WTC11 (cell line): ENCODE data around the gene LDLRAD2. TPM values are rescaled to one million over a fixed set of nuclear protein-coding genes. Genes with fewer than 3 reads are reported as not detected.
A peak's percentile ranks its signal among the peaks of the same experiment; 100 is the strongest.

Experiments
- ATF1 ChIP-seq: sonication (generic); formaldehyde crosslinking; IDR thresholded peaks from 2 replicates; pipeline ENCODE4 v1.8.1; 2023; ENCODE audit warnings: mild to moderate bottlenecking, moderate library complexity, missing genetic modification reagents
- ESRRA ChIP-seq: sonication (generic); formaldehyde crosslinking; IDR thresholded peaks from 2 replicates; pipeline ENCODE4 v1.8.1; 2022; ENCODE audit warnings: mild to moderate bottlenecking, missing genetic modification reagents, borderline replicate concordance
- ETV6 ChIP-seq: sonication (generic); formaldehyde crosslinking; IDR thresholded peaks from 2 replicates; pipeline ENCODE4 v1.8.1; 2022; ENCODE audit warnings: mild to moderate bottlenecking, missing genetic modification reagents
- FOXK1 ChIP-seq: sonication (generic); formaldehyde crosslinking; IDR thresholded peaks from 2 replicates; pipeline ENCODE4 v1.8.0; 2022; ENCODE audit warnings: mild to moderate bottlenecking, moderate library complexity, missing genetic modification reagents
- GABPB1 ChIP-seq: sonication (generic); formaldehyde crosslinking; IDR thresholded peaks from 2 replicates; pipeline ENCODE4 v1.8.1; 2023; ENCODE audit warnings: mild to moderate bottlenecking, missing genetic modification reagents
- HMGA2 ChIP-seq: fragments of 250-450 bp; sonication (Bioruptor Pico); IDR thresholded peaks from 2 replicates; pipeline ENCODE4 v1.4.0; 2021; ENCODE audit warnings: mild to moderate bottlenecking, moderate library complexity
- NFATC4 ChIP-seq: fragments of 250-450 bp; sonication (Bioruptor Pico); IDR thresholded peaks from 2 replicates; pipeline ENCODE4 v1.9.0; 2021; ENCODE audit warnings: mild to moderate bottlenecking
- RELA ChIP-seq: sonication (generic); formaldehyde crosslinking; IDR thresholded peaks from 2 replicates; pipeline ENCODE4 v1.8.1; 2022; ENCODE audit warnings: missing genetic modification reagents, mild to moderate bottlenecking, borderline replicate concordance
- RORB ChIP-seq: fragments of 250-450 bp; sonication (Bioruptor Pico); IDR thresholded peaks from 2 replicates; pipeline ENCODE4 v1.9.0; 2021; ENCODE audit warnings: mild to moderate bottlenecking
- SMAD4 ChIP-seq: sonication (generic); formaldehyde crosslinking; IDR thresholded peaks from 2 replicates; pipeline ENCODE4 v1.8.0; 2022; ENCODE audit warnings: mild to moderate bottlenecking, missing genetic modification reagents
- TEAD1 ChIP-seq: sonication (generic); formaldehyde crosslinking; IDR thresholded peaks from 2 replicates; pipeline ENCODE4 v1.8.0; 2022; ENCODE audit warnings: mild to moderate bottlenecking, missing genetic modification reagents
- ZNF396 ChIP-seq: fragments of 250-450 bp; sonication (Bioruptor Pico); IDR thresholded peaks from 2 replicates; pipeline ENCODE4 v1.8.0; 2021; ENCODE audit warnings: mild to moderate bottlenecking, moderate library complexity, borderline replicate concordance
- ZNF423 ChIP-seq: fragments of 250-450 bp; sonication (Bioruptor Pico); IDR thresholded peaks from 2 replicates; pipeline ENCODE4 v2.1.2; 2022; ENCODE audit warnings: mild to moderate bottlenecking, moderate library complexity
- total RNA-seq: library from RNA; stranded (reverse); gene quantifications from 3 replicates; pipeline ENCODE4 v1.2.3, GENCODE V29; 2021
- TF ChIP-seq, protein P1 (sequence below): sonication (generic); formaldehyde crosslinking; IDR thresholded peaks from 2 replicates; pipeline ENCODE4 v1.8.0; 2023; ENCODE audit warnings: missing genetic modification reagents, mild to moderate bottlenecking, borderline replicate concordance
- TF ChIP-seq, protein P2 (sequence below): sonication (generic); formaldehyde crosslinking; IDR thresholded peaks from 2 replicates; pipeline ENCODE4 v1.8.1; 2023; ENCODE audit warnings: mild to moderate bottlenecking, missing genetic modification reagents, moderate library complexity
- TF ChIP-seq, protein P3 (sequence below): fragments of 250-450 bp; sonication (Bioruptor Pico); IDR thresholded peaks from 2 replicates; pipeline ENCODE4 v1.9.0; 2021; ENCODE audit warnings: moderate library complexity, mild to moderate bottlenecking, inconsistent platforms, borderline replicate concordance
- TF ChIP-seq, protein P4 (sequence below): fragments of 250-450 bp; sonication (Bioruptor Pico); conservative IDR thresholded peaks from 2 replicates; pipeline ENCODE4 v1.9.0; 2021; ENCODE audit warnings: mild to moderate bottlenecking
- TF ChIP-seq, protein P5 (sequence below): fragments of 200-600 bp; IDR thresholded peaks from 2 replicates; pipeline ENCODE4 v1.8.0; 2022; ENCODE audit warnings: antibody characterized with exemption
- TF ChIP-seq, protein P6 (sequence below): sonication (generic); formaldehyde crosslinking; IDR thresholded peaks from 2 replicates; pipeline ENCODE4 v1.8.1; 2022; ENCODE audit warnings: mild to moderate bottlenecking, moderate library complexity, missing genetic modification reagents
- TF ChIP-seq, protein P7 (sequence below): sonication (generic); formaldehyde crosslinking; IDR thresholded peaks from 2 replicates; pipeline ENCODE4 v1.8.0; 2022; ENCODE audit warnings: mild to moderate bottlenecking, missing genetic modification reagents
- TF ChIP-seq, protein P8 (sequence below): fragments of 250-450 bp; sonication (Bioruptor Pico); IDR thresholded peaks from 2 replicates; pipeline ENCODE4 v1.9.0; 2021; ENCODE audit warnings: mild to moderate bottlenecking
- TF ChIP-seq, protein P9 (sequence below): sonication (generic); formaldehyde crosslinking; IDR thresholded peaks from 2 replicates; pipeline ENCODE4 v1.8.0; 2022; ENCODE audit warnings: mild to moderate bottlenecking, missing genetic modification reagents
- TF ChIP-seq, protein P10 (sequence below): fragments of 250-450 bp; sonication (Bioruptor Pico); IDR thresholded peaks from 2 replicates; pipeline ENCODE4 v1.8.0; 2021; ENCODE audit warnings: mild to moderate bottlenecking

The LDLRAD2 gene
- total RNA-seq, 1 experiment from 2014 or later, result 0.63 TPM

DNA sequence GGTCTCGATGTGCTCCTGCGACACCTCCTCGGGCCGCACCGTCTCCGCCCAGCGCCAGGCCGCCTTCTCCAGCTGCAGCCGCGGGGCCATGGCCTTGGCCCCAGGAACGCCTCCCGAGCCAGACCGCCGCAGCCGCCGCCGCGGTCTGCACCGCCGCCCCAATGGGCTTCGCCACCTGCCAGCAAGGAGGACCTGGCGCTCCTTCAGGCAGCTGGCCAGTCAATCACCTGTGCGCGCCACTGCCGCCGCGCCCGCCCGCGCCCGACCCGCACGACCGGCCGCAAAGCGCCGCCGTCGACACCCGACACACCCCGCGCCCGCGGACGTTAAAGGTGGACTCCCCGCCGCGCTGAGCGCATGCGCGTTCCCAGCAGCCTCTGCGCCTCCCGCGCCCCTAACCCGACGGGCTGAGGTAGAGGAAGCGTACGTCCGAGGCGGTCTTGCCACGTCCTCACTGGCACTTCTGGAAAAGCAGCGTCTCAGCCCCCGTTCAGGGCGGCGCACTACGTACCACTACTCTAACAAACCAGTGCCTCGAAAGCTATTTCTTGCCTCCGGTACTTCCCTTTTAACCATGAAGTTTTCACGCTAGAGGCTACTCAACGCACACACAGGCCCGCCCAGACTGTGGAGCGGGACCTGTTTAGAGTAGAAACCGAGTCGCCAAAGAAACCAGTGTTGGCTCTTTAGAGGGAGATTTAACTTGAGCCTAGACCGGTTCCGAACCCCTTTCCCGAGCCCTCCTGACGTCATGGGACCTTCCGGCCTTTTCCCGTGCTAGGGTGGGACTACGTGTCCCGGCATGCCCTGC is 29.0 kb upstream of the LDLRAD2 start, which contains the start of gene USP48 (continued):
- TF ChIP-seq NFATC4 (no peak), RELA (CRISPR knock-in tag) (peak; percentile 67; the same call in 1 of the 2 replicates), RORB (no peak), GABPB1 (peak; percentile 65), ZNF396 (CRISPR knock-in tag) (no peak), HMGA2 (CRISPR knock-in tag) (no peak), FOXK1 (CRISPR knock-in tag) (peak; percentile 91), SMAD4 (CRISPR knock-in tag) (no peak), ATF1 (CRISPR knock-in tag) (no peak; the same call in 1 of the 2 replicates), ZNF423 (CRISPR knock-in tag) (no peak), ESRRA (CRISPR knock-in tag) (peak; percentile 81), TEAD1 (CRISPR knock-in tag) (no peak; the same call in none of the 2 replicates), ETV6 (CRISPR knock-in tag) (peak; percentile 70)
- TF ChIP-seq, protein P1, sequence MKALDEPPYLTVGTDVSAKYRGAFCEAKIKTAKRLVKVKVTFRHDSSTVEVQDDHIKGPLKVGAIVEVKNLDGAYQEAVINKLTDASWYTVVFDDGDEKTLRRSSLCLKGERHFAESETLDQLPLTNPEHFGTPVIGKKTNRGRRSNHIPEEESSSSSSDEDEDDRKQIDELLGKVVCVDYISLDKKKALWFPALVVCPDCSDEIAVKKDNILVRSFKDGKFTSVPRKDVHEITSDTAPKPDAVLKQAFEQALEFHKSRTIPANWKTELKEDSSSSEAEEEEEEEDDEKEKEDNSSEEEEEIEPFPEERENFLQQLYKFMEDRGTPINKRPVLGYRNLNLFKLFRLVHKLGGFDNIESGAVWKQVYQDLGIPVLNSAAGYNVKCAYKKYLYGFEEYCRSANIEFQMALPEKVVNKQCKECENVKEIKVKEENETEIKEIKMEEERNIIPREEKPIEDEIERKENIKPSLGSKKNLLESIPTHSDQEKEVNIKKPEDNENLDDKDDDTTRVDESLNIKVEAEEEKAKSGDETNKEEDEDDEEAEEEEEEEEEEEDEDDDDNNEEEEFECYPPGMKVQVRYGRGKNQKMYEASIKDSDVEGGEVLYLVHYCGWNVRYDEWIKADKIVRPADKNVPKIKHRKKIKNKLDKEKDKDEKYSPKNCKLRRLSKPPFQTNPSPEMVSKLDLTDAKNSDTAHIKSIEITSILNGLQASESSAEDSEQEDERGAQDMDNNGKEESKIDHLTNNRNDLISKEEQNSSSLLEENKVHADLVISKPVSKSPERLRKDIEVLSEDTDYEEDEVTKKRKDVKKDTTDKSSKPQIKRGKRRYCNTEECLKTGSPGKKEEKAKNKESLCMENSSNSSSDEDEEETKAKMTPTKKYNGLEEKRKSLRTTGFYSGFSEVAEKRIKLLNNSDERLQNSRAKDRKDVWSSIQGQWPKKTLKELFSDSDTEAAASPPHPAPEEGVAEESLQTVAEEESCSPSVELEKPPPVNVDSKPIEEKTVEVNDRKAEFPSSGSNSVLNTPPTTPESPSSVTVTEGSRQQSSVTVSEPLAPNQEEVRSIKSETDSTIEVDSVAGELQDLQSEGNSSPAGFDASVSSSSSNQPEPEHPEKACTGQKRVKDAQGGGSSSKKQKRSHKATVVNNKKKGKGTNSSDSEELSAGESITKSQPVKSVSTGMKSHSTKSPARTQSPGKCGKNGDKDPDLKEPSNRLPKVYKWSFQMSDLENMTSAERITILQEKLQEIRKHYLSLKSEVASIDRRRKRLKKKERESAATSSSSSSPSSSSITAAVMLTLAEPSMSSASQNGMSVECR (CRISPR knock-in tag), result no peak; the same call in none of the 2 replicates
- TF ChIP-seq, protein P2, sequence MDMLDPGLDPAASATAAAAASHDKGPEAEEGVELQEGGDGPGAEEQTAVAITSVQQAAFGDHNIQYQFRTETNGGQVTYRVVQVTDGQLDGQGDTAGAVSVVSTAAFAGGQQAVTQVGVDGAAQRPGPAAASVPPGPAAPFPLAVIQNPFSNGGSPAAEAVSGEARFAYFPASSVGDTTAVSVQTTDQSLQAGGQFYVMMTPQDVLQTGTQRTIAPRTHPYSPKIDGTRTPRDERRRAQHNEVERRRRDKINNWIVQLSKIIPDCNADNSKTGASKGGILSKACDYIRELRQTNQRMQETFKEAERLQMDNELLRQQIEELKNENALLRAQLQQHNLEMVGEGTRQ (CRISPR knock-in tag), result no peak
- TF ChIP-seq, protein P3, sequence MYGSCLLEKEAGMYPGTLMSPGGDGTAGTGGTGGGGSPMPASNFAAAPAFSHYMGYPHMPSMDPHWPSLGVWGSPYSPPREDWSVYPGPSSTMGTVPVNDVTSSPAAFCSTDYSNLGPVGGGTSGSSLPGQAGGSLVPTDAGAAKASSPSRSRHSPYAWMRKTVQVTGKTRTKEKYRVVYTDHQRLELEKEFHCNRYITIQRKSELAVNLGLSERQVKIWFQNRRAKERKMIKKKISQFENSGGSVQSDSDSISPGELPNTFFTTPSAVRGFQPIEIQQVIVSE (CRISPR knock-in tag), result no peak
- TF ChIP-seq, protein P4, sequence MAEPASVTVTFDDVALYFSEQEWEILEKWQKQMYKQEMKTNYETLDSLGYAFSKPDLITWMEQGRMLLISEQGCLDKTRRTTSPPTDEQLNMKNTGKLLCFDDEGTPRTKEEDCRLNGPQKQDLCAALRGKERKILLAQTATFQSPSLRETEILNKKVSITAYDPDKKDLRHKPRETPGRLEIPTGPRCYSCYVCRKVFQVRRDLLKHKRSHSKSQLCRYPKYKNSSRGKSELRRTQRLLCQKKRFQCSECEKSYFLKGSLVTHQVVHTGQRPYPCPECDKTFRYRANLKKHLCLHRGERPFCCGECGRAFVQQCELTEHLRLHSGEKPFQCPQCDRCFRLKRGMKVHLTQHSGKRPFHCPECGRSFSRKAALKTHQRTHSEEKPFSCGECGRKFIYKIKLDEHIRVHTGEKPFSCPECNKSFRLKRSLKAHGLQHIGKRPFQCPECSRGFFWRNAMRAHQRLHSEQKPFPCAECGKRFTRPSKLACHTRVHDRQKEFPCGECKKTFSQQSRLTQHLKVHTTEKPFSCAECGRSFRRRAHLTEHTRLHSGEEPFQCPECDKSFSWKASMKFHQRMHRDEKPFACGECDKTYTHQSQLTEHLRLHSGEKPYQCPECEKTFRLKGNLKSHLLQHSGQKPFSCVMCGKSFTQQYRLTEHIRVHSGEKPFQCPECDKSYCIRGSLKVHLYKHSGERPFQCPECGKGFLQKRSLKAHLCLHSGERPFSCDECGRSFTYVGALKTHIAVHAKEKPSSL (CRISPR knock-in tag), result no peak
- TF ChIP-seq, protein P5, sequence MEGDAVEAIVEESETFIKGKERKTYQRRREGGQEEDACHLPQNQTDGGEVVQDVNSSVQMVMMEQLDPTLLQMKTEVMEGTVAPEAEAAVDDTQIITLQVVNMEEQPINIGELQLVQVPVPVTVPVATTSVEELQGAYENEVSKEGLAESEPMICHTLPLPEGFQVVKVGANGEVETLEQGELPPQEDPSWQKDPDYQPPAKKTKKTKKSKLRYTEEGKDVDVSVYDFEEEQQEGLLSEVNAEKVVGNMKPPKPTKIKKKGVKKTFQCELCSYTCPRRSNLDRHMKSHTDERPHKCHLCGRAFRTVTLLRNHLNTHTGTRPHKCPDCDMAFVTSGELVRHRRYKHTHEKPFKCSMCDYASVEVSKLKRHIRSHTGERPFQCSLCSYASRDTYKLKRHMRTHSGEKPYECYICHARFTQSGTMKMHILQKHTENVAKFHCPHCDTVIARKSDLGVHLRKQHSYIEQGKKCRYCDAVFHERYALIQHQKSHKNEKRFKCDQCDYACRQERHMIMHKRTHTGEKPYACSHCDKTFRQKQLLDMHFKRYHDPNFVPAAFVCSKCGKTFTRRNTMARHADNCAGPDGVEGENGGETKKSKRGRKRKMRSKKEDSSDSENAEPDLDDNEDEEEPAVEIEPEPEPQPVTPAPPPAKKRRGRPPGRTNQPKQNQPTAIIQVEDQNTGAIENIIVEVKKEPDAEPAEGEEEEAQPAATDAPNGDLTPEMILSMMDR, result no peak
- TF ChIP-seq, protein P6, sequence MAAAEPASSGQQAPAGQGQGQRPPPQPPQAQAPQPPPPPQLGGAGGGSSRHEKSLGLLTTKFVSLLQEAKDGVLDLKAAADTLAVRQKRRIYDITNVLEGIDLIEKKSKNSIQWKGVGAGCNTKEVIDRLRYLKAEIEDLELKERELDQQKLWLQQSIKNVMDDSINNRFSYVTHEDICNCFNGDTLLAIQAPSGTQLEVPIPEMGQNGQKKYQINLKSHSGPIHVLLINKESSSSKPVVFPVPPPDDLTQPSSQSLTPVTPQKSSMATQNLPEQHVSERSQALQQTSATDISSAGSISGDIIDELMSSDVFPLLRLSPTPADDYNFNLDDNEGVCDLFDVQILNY (CRISPR knock-in tag), result peak; percentile 95
- TF ChIP-seq, protein P7, sequence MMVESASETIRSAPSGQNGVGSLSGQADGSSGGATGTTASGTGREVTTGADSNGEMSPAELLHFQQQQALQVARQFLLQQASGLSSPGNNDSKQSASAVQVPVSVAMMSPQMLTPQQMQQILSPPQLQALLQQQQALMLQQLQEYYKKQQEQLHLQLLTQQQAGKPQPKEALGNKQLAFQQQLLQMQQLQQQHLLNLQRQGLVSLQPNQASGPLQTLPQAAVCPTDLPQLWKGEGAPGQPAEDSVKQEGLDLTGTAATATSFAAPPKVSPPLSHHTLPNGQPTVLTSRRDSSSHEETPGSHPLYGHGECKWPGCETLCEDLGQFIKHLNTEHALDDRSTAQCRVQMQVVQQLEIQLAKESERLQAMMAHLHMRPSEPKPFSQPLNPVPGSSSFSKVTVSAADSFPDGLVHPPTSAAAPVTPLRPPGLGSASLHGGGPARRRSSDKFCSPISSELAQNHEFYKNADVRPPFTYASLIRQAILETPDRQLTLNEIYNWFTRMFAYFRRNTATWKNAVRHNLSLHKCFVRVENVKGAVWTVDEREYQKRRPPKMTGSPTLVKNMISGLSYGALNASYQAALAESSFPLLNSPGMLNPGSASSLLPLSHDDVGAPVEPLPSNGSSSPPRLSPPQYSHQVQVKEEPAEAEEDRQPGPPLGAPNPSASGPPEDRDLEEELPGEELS (CRISPR knock-in tag), result peak; percentile 30; the same call in 1 of the 2 replicates
- TF ChIP-seq, protein P8, sequence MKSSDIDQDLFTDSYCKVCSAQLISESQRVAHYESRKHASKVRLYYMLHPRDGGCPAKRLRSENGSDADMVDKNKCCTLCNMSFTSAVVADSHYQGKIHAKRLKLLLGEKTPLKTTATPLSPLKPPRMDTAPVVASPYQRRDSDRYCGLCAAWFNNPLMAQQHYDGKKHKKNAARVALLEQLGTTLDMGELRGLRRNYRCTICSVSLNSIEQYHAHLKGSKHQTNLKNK (CRISPR knock-in tag), result no peak
- TF ChIP-seq, protein P9, sequence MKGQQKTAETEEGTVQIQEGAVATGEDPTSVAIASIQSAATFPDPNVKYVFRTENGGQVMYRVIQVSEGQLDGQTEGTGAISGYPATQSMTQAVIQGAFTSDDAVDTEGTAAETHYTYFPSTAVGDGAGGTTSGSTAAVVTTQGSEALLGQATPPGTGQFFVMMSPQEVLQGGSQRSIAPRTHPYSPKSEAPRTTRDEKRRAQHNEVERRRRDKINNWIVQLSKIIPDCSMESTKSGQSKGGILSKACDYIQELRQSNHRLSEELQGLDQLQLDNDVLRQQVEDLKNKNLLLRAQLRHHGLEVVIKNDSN (CRISPR knock-in tag), result no peak; the same call in 1 of the 2 replicates
- TF ChIP-seq, protein P10, sequence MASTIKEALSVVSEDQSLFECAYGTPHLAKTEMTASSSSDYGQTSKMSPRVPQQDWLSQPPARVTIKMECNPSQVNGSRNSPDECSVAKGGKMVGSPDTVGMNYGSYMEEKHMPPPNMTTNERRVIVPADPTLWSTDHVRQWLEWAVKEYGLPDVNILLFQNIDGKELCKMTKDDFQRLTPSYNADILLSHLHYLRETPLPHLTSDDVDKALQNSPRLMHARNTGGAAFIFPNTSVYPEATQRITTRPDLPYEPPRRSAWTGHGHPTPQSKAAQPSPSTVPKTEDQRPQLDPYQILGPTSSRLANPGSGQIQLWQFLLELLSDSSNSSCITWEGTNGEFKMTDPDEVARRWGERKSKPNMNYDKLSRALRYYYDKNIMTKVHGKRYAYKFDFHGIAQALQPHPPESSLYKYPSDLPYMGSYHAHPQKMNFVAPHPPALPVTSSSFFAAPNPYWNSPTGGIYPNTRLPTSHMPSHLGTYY, result no peak
